Esophagus squamous epithelium (tissue), 5 donors: Measurements from ENCODE around the gene PIK3CB. TPM values are rescaled to one million over a fixed set of nuclear protein-coding genes. Genes with fewer than 3 reads are reported as not detected.
"Not testable (repeated sequence)": the region's sequence is repeated elsewhere in the genome, so short reads cannot be mapped to it uniquely, and the experiment has no call there.

ENCODE experiments used
- DNase-seq: peaks from one replicate; lab custom pipeline; 2025; lab: John Stamatoyannopoulos, UW
- H3K27ac ChIP-seq, 4 donors: fragments of 200-600 bp; sonication (generic); one replicate each; pipeline ENCODE4 v1.5.1; 2016 to 2019; ENCODE audit warnings: mild to moderate bottlenecking in 1 of 4
- H3K27me3 ChIP-seq, 4 donors: fragments of 200-600 bp; sonication (generic); 1 replicate in 3 of 4; 2 replicates in 1 of 4; pipeline versions ENCODE4 v1.5.1 to v1.6.0; 2017 to 2021; ENCODE audit warnings: antibody characterized with exemption in 1 of 4
- H3K36me3 ChIP-seq, 3 donors: fragments of 200-600 bp; sonication (generic); one replicate each; pipeline ENCODE4 v1.5.1; 2016 to 2019
- H3K4me1 ChIP-seq, 3 donors: fragments of 200-600 bp; sonication (generic); one replicate each; pipeline ENCODE4 v1.5.1; 2017 to 2019
- H3K4me3 ChIP-seq, 4 donors: fragments of 200-600 bp; sonication (generic); 1 replicate in 3 of 4; 2 replicates in 1 of 4; pipeline ENCODE4 v1.5.1; 2016 to 2019; ENCODE audit warnings: mild to moderate bottlenecking in 2 of 4, moderate library complexity in 1 of 4
- H3K9me3 ChIP-seq, 3 donors: fragments of 200-600 bp; sonication (generic); one replicate each; pipeline ENCODE4 v1.5.1; 2016 to 2019
- POLR2A ChIP-seq, 4 donors: fragments of 450-650 bp; IDR thresholded peaks; one replicate each; pipeline ENCODE4 v1.6.1; 2017; ENCODE audit warnings: antibody characterized with exemption in 4 of 4, mild to moderate bottlenecking in 4 of 4, moderate library complexity in 3 of 4
- WGBS, 2 donors: methylation state at CpG; one replicate each; pipeline ENCODE4 v1.1.5; 2018; 5-methylcytosine and 5-hydroxymethylcytosine counted together
- intact Hi-C: fragments of 100-400 bp; cut with DNase I; formaldehyde crosslinking; loops from one replicate; pipeline ENCODE4 v1.15.0; 2022
- total RNA-seq, 4 donors: library from RNA; depleted of rRNA; stranded (reverse); fragments of >200 nt; gene quantifications; one replicate each; pipeline ENCODE4 v1.1.0, GENCODE V29; 2016
- TF ChIP-seq, protein P1 (sequence below), 6 experiments: fragments of 450-650 bp in 4 of 6; fragments of 200-600 bp in 2 of 6; sonication (generic) in 2 of 6; IDR thresholded peaks; one replicate each; pipeline ENCODE4 v1.5.1; 2016 to 2019; ENCODE audit warnings: antibody characterized with exemption in 6 of 6, mild to moderate bottlenecking in 4 of 6, moderate library complexity in 4 of 6
- donor health status: DM: yes; HTN: yes; CAD: no.

Gene PIK3CB
- total RNA-seq, 4 donors from 2014 or later = 14.7 to 36.2 (median 28.5) TPM

DNA sequence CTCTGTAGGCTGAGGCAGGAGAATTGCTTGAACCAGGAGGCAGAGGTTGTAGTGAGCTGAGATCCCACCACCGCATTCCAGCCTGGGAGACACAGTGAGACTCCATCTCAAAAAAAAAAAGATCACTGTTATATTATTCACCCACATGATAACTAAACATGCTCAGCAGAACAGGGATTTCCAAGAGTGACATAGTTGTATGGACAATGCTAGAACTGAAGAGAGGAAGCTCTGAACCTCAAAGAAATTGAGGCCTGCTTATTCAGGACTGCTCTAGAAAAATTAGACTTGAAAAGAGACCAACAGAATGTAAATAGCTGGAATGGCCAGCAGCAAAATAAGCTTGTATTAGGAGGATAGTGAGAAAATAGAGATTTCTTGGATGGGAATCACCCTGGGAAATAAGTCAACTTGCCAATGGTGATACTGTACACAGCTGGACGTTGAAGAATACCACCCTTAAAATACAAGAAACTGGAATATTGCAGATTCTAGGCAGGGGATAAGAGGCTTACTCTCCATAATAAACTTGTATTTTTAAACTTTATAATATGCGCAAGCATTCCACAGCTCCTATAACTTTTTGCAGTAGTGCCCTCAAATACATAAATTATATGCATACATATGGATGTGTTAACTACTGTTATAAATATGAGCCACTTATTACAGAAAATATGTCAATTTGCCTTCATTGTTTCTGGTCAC lies 28.2 kb downstream of the PIK3CB start:
- DNase-seq = no peak
- Histone ChIP-seq H3K27me3 (no peaks in the 10 kb centered on the region), H3K4me1 (peaks cover 0 to 5% (median 3%) of the 10 kb centered on the region in 3 donors), H3K4me3 (no peak overlapping the region), H3K27ac (no peak overlapping the region), H3K9me3 (no peaks in the 10 kb centered on the region), H3K36me3 (peaks cover 0 to 9% (median 0%) of the 10 kb centered on the region in 3 donors)
- TF ChIP-seq, protein P1, sequence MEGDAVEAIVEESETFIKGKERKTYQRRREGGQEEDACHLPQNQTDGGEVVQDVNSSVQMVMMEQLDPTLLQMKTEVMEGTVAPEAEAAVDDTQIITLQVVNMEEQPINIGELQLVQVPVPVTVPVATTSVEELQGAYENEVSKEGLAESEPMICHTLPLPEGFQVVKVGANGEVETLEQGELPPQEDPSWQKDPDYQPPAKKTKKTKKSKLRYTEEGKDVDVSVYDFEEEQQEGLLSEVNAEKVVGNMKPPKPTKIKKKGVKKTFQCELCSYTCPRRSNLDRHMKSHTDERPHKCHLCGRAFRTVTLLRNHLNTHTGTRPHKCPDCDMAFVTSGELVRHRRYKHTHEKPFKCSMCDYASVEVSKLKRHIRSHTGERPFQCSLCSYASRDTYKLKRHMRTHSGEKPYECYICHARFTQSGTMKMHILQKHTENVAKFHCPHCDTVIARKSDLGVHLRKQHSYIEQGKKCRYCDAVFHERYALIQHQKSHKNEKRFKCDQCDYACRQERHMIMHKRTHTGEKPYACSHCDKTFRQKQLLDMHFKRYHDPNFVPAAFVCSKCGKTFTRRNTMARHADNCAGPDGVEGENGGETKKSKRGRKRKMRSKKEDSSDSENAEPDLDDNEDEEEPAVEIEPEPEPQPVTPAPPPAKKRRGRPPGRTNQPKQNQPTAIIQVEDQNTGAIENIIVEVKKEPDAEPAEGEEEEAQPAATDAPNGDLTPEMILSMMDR (IDR thresholded peaks at IDR 0.05) = no peak
- WGBS, 2 donors = 60 to 76% methylated on average over 3 of the region's 3 CpGs
- intact Hi-C loops = no loop called here

DNA sequence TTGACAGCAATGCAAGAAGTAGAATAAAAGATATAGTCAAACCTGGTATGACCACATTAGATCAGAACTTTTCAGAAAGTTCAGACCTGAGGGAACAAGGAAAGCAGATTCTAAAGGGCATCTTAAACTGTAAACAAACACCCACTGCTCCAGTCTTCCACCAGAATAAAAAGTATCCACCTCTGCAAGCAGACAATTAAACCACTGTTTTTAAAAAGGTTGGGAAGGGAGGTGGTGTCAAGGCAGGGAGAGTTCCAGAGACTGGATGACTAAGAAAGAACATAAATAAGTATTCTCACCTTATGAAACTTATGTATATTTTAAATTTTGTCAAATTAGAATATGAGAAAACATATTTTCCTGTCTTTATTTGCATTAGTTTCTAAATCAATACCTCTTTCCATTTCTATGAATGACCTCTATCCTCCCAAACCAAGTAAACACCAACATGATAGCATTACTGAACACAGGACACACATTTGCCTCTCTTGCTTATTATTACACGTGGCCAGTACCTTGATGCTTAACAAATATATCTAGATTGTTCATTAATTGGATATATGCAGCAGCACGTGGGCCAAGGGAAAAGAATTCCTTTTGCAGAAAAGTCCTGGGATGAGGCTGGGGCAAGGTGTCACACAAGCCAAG lies 31.6 kb downstream of the PIK3CB start:
- intact Hi-C loops = no loop called here
- no peaks in the 10 kb centered on the region for H3K9me3 ChIP-seq
- H3K36me3 ChIP-seq = peaks cover 0 to 9% (median 0%) of the 10 kb centered on the region in 3 donors
- no peak overlapping the region for H3K4me3 ChIP-seq
- DNase-seq = no peak
- no peaks in the 10 kb centered on the region for H3K27me3 ChIP-seq
- TF ChIP-seq POLR2A (IDR thresholded peaks at IDR 0.05) = no peak
- TF ChIP-seq, protein P1 (IDR thresholded peaks at IDR 0.05) = no peak
- H3K27ac ChIP-seq = no peak overlapping the region
- WGBS, 2 donors = 42 to 47% methylated on average over 2 of the region's 2 CpGs
- peaks cover 0 to 5% (median 3%) of the 10 kb centered on the region in 3 donors for H3K4me1 ChIP-seq

DNA sequence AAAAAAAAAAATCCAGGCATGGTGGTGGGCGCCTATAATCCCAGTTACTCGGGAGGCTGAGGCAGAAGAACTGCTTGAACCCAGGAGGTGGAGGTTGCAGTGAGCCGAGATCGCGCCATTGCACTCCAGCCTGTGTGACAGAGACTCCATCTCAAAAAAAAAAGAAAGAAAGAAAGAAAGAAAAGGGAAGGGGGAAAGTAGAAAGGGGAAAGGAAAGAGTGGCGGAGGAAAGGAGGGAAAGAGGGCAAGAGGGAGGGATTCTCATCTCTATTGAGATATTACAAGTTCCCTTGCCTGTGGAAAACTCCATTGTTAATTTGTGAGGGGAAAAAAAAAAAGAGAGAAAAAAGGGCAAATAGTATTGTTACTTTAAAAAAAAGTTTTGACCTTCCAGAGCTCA lies 32.5 kb downstream of the PIK3CB start:
- H3K4me3 ChIP-seq, H3K27me3 ChIP-seq, H3K36me3 ChIP-seq, intact Hi-C loops, H3K9me3 ChIP-seq, H3K4me1 ChIP-seq, DNase-seq, H3K27ac ChIP-seq: not testable (repeated sequence)
- WGBS, 2 donors = 84 to 96% methylated on average over 6 of the region's 6 CpGs

DNA sequence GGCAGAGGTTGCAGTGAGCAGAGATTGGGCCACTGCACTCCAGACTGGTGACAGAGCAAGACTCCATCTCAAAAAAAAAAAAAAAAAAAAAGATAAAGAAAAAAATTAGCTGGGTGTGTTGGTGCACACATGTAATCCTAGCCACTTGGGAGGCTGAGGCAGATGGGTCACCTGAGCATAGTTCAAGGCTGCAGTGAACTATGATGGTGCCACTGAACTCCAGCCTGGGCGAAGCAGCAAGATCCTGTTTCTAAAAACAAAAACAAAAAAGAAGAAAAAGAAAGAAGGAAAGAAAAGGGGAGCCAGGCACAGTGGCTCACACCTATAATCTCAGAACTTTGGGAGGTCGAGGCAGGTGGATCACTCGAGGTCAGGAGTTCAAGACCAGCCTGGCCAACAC lies 32.9 kb downstream of the PIK3CB start:
- intact Hi-C loops = no loop called here
- DNase-seq = no peak
- WGBS, 2 donors = 96% methylated on average over 3 of the region's 3 CpGs
- TF ChIP-seq, protein P1 (IDR thresholded peaks at IDR 0.05) = no peak
- TF ChIP-seq POLR2A (IDR thresholded peaks at IDR 0.05) = no peak
- Histone ChIP-seq H3K36me3 (peaks cover 0 to 9% (median 0%) of the 10 kb centered on the region in 3 donors), H3K9me3 (no peaks in the 10 kb centered on the region), H3K27ac (no peak overlapping the region), H3K4me1 (peaks cover 0 to 5% (median 3%) of the 10 kb centered on the region in 3 donors), H3K4me3 (no peak overlapping the region), H3K27me3 (no peaks in the 10 kb centered on the region)

DNA sequence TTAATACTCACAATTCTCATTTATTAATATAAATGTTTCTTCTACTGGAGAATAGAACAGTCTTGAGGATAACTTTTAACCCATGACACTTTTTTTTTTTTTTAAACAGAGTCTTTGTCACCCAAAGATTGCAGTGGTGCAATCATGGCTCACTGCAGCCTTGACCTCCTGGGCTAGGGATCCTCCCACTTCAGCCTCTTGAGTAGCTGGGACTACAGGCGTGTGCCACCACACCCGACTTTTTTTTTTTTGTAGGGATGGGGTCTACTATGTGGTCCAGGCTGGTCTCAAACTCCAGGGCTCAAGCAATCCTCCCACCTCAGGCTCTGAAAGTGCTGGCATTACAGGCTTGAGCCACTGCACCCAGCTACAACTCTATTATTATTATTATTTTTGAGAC lies 34.5 kb downstream of the PIK3CB start:
- Histone ChIP-seq H3K27me3 (no peaks in the 10 kb centered on the region), H3K9me3 (no peaks in the 10 kb centered on the region), H3K27ac (no peak overlapping the region), H3K36me3 (peaks cover 0 to 6% (median 0%) of the 10 kb centered on the region in 3 donors), H3K4me1 (peaks cover 0 to 5% (median 3%) of the 10 kb centered on the region in 3 donors), H3K4me3 (no peak overlapping the region)
- intact Hi-C loops = no loop called here
- TF ChIP-seq, protein P1 (IDR thresholded peaks at IDR 0.05) = no peak
- TF ChIP-seq POLR2A (IDR thresholded peaks at IDR 0.05) = no peak
- 91 to 93% methylated on average over 2 of the region's 2 CpGs for WGBS, 2 donors
- DNase-seq = no peak
